GM23338 (cell line): ENCODE measurements around the gene NEB. TPM values are rescaled to one million over a fixed set of nuclear protein-coding genes. Genes with fewer than 3 reads are reported as not detected.

ENCODE experiments used
- ATAC-seq: fragments of 200-7000 bp; cut with Tn5 transposase; 3 replicates; pipeline ENCODE4 v1.9.1; 2020
- DNase-seq: peaks from one replicate; pipeline ENCODE4 v3.0.0-alpha.2; 2015; ENCODE audit warnings: low spot score
- H2AFZ ChIP-seq: fragments of 200-600 bp; sonication (generic); 2 replicates; pipeline ENCODE4 v1.8.0; 2016; ENCODE audit warnings: antibody characterized with exemption, mild to moderate bottlenecking, moderate library complexity
- H3F3A ChIP-seq: fragments of 200-600 bp; sonication (generic); replicated peaks from 2 replicates; pipeline ENCODE4 v1.8.0; 2017; ENCODE audit warnings: antibody characterized with exemption, mixed run types, low read depth
- H3K27ac ChIP-seq: fragments of 200-600 bp; sonication (generic); 2 replicates; pipeline ENCODE4 v1.6.1; 2016; ENCODE audit warnings: low read depth
- H3K27me3 ChIP-seq: fragments of 200-600 bp; sonication (generic); 2 replicates; pipeline ENCODE4 v1.8.0; 2016; ENCODE audit warnings: mild to moderate bottlenecking, mixed run types, moderate library complexity; ENCODE audit not compliant: insufficient read depth
- H3K36me3 ChIP-seq: fragments of 200-600 bp; sonication (generic); 2 replicates; pipeline ENCODE4 v1.8.0; 2016; ENCODE audit warnings: mild to moderate bottlenecking; ENCODE audit not compliant: insufficient read depth
- H3K4me1 ChIP-seq: fragments of 200-600 bp; sonication (generic); 2 replicates; pipeline ENCODE4 v1.8.0; 2016; ENCODE audit warnings: mild to moderate bottlenecking, moderate library complexity; ENCODE audit not compliant: insufficient read depth
- H3K4me2 ChIP-seq: fragments of 200-600 bp; sonication (generic); 2 replicates; pipeline ENCODE4 v1.7.1; 2017; ENCODE audit warnings: mixed run types
- H3K4me3 ChIP-seq: fragments of 200-600 bp; sonication (generic); 2 replicates; pipeline ENCODE4 v1.6.1; 2016; ENCODE audit warnings: mixed run types
- H3K79me2 ChIP-seq: fragments of 200-600 bp; sonication (generic); replicated peaks from 2 replicates; pipeline ENCODE4 v1.8.0; 2017; ENCODE audit warnings: mild to moderate bottlenecking; ENCODE audit not compliant: insufficient read depth
- H3K9me2 ChIP-seq: fragments of 200-600 bp; sonication (generic); 2 replicates; pipeline ENCODE4 v1.8.0; 2017; ENCODE audit not compliant: insufficient read depth
- H4K20me1 ChIP-seq: fragments of 200-600 bp; sonication (generic); replicated peaks from 2 replicates; pipeline ENCODE4 v1.8.0; 2017; ENCODE audit warnings: mild to moderate bottlenecking; ENCODE audit not compliant: insufficient read depth
- H3K27ac Mint-ChIP-seq: 2 replicates; pipeline ENCODE4 v1.8.0; 2020; ENCODE audit warnings: inconsistent platforms, mild to moderate bottlenecking, moderate library complexity, mixed read lengths
- H3K27me3 Mint-ChIP-seq: 3 replicates; pipeline ENCODE4 v1.8.0; 2022; ENCODE audit warnings: low read depth, mild to moderate bottlenecking, moderate library complexity, mixed read lengths, inconsistent platforms; ENCODE audit not compliant: insufficient read depth, poor library complexity
- H3K36me3 Mint-ChIP-seq: 3 replicates; pipeline ENCODE4 v1.8.0; 2021; ENCODE audit warnings: low read depth, mild to moderate bottlenecking, inconsistent platforms, moderate library complexity, mixed read lengths
- H3K4me1 Mint-ChIP-seq: 3 replicates; pipeline ENCODE4 v1.8.0; 2020; ENCODE audit warnings: mild to moderate bottlenecking, inconsistent platforms, mixed read lengths
- H3K4me3 Mint-ChIP-seq: 3 replicates; pipeline ENCODE4 v1.8.0; 2021; ENCODE audit warnings: moderate library complexity, mild to moderate bottlenecking, inconsistent platforms, mixed read lengths
- H3K9me3 Mint-ChIP-seq: 3 replicates; pipeline ENCODE4 v1.8.0; 2020; ENCODE audit warnings: moderate library complexity, mild to moderate bottlenecking, inconsistent platforms, mixed read lengths
- CREB1 ChIP-seq: fragments of 250-450 bp; sonication (Bioruptor Pico); IDR thresholded peaks from 2 replicates; pipeline ENCODE4 v1.5.0; 2020; ENCODE audit warnings: low read depth, mild to moderate bottlenecking, moderate library complexity
- EZH2 ChIP-seq: fragments of 200-600 bp; sonication (generic); IDR thresholded peaks from one replicate; pipeline ENCODE4 v1.8.0; 2017; ENCODE audit warnings: antibody characterized with exemption, mild to moderate bottlenecking, low read depth; ENCODE audit not compliant: unreplicated experiment
- JUNB ChIP-seq: IDR thresholded peaks from one replicate; pipeline ENCODE4 v1.6.1; 2016; ENCODE audit warnings: antibody characterized with exemption; ENCODE audit not compliant: unreplicated experiment
- NANOG ChIP-seq: IDR thresholded peaks from 2 replicates; pipeline ENCODE4 v1.6.1; 2016; ENCODE audit warnings: antibody characterized with exemption, borderline replicate concordance
- POLR2AphosphoS5 ChIP-seq: IDR thresholded peaks from 2 replicates; pipeline ENCODE4 v1.6.1; 2016; ENCODE audit warnings: antibody characterized with exemption, low read depth
- ZNF114 ChIP-seq: fragments of 250-450 bp; sonication (Bioruptor Pico); IDR thresholded peaks from 2 replicates; pipeline ENCODE4 v1.5.0; 2020; ENCODE audit warnings: mild to moderate bottlenecking, moderate library complexity
- ZNF331 ChIP-seq: fragments of 250-450 bp; sonication (Bioruptor Pico); IDR thresholded peaks from 2 replicates; pipeline ENCODE4 v1.5.0; 2020; ENCODE audit warnings: low read depth, mild to moderate bottlenecking, moderate library complexity
- polyA plus RNA-seq: library from polyadenylated mRNA; unstranded; fragments of >200 nt; fragmentation: Nextera tagmentation; extraction: Ambion mirVana; gene quantifications from 2 replicates; pipeline ENCODE4 v1.2.1, GENCODE V29; 2016
- total RNA-seq: library from RNA; depleted of rRNA; stranded (reverse); fragments of >200 nt; shearing (Covaris generic); gene quantifications from 2 replicates; pipeline ENCODE4 v1.2.3, GENCODE V29; 2014
- TF ChIP-seq, protein P1 (sequence below): fragments of 250-450 bp; sonication (Bioruptor Pico); IDR thresholded peaks from 2 replicates; pipeline ENCODE4 v1.5.0; 2020; ENCODE audit warnings: mild to moderate bottlenecking, moderate library complexity
- TF ChIP-seq, protein P2 (sequence below), 2 experiments: fragments of 200-600 bp in 1 of 2; sonication (generic) in 1 of 2; conservative IDR thresholded peaks; 2 replicates each; pipeline versions ENCODE4 v1.5.1 to v1.6.1; 2016 to 2017; ENCODE audit warnings: antibody characterized with exemption in 2 of 2, low read depth in 2 of 2, mild to moderate bottlenecking in 2 of 2, moderate library complexity in 1 of 2

Gene NEB
- total and polyA plus RNA-seq, 2 experiments from 2014 or later: 6.2 to 13.7 TPM

DNA sequence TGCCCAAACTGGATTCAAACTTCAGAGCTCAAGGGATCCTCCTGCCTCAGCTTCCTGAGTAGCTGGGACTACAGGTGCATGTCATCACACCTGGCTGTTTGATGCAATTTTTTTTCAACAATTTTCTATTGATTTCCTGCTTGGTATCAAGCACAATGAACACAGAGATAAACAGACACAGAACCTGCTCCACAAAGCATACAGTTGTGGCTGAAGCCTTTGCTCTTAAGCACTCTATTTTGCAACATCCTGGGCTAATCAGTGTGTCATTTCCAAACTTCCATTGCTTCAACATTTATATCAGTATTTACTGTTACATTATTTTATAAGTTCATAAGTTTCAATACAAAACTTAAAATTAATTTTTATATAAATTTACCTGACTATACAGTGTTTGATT, 79.4 kb downstream of the NEB start (continued):
- TF ChIP-seq, protein P1, sequence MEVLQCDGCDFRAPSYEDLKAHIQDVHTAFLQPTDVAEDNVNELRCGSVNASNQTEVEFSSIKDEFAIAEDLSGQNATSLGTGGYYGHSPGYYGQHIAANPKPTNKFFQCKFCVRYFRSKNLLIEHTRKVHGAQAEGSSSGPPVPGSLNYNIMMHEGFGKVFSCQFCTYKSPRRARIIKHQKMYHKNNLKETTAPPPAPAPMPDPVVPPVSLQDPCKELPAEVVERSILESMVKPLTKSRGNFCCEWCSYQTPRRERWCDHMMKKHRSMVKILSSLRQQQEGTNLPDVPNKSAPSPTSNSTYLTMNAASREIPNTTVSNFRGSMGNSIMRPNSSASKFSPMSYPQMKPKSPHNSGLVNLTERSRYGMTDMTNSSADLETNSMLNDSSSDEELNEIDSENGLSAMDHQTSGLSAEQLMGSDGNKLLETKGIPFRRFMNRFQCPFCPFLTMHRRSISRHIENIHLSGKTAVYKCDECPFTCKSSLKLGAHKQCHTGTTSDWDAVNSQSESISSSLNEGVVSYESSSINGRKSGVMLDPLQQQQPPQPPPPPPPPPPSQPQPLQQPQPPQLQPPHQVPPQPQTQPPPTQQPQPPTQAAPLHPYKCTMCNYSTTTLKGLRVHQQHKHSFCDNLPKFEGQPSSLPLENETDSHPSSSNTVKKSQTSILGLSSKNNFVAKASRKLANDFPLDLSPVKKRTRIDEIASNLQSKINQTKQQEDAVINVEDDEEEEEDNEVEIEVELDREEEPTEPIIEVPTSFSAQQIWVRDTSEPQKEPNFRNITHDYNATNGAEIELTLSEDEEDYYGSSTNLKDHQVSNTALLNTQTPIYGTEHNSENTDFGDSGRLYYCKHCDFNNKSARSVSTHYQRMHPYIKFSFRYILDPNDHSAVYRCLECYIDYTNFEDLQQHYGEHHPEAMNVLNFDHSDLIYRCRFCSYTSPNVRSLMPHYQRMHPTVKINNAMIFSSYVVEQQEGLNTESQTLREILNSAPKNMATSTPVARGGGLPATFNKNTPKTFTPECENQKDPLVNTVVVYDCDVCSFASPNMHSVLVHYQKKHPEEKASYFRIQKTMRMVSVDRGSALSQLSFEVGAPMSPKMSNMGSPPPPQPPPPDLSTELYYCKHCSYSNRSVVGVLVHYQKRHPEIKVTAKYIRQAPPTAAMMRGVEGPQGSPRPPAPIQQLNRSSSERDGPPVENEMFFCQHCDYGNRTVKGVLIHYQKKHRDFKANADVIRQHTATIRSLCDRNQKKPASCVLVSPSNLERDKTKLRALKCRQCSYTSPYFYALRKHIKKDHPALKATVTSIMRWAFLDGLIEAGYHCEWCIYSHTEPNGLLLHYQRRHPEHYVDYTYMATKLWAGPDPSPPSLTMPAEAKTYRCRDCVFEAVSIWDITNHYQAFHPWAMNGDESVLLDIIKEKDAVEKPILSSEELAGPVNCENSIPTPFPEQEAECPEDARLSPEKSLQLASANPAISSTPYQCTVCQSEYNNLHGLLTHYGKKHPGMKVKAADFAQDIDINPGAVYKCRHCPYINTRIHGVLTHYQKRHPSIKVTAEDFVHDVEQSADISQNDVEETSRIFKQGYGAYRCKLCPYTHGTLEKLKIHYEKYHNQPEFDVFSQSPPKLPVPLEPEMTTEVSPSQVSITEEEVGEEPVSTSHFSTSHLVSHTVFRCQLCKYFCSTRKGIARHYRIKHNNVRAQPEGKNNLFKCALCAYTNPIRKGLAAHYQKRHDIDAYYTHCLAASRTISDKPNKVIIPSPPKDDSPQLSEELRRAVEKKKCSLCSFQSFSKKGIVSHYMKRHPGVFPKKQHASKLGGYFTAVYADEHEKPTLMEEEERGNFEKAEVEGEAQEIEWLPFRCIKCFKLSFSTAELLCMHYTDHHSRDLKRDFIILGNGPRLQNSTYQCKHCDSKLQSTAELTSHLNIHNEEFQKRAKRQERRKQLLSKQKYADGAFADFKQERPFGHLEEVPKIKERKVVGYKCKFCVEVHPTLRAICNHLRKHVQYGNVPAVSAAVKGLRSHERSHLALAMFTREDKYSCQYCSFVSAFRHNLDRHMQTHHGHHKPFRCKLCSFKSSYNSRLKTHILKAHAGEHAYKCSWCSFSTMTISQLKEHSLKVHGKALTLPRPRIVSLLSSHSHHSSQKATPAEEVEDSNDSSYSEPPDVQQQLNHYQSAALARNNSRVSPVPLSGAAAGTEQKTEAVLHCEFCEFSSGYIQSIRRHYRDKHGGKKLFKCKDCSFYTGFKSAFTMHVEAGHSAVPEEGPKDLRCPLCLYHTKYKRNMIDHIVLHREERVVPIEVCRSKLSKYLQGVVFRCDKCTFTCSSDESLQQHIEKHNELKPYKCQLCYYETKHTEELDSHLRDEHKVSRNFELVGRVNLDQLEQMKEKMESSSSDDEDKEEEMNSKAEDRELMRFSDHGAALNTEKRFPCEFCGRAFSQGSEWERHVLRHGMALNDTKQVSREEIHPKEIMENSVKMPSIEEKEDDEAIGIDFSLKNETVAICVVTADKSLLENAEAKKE (CRISPR knock-in tag): no peak
- no peak for TF ChIP-seq CREB1

DNA sequence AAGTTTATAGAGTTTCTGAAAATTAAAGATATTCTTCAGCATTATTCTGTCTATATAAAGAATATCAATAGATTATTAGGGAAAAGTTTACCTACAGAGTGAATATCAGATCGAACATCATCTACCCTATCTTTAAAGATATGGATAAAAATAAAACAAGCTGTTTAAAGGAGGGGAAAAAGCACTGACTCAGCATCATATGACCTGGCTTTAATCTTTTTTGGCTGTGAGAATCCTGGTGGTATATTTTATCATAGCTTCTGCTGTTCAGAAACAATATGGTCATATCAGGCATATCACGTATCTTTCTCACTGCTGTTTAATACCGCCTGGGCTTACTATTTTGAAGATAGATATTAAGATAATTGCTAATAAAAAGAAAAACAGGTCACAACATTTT, 80.2 kb downstream of the NEB start:
- no peak overlapping the region for H3K27ac Mint-ChIP-seq
- no peaks in the 10 kb centered on the region for H3K9me2 ChIP-seq
- no peaks in the 10 kb centered on the region for H3K27me3 Mint-ChIP-seq
- no peak overlapping the region for H3K4me3 ChIP-seq
- H2AFZ ChIP-seq: no peak overlapping the region
- no peak overlapping the region for H3K4me3 Mint-ChIP-seq
- H3K4me2 ChIP-seq: no peak overlapping the region
- no peaks in the 10 kb centered on the region for H3K27me3 ChIP-seq
- no peaks in the 10 kb centered on the region for H3K36me3 ChIP-seq
- no peak overlapping the region for H3K27ac ChIP-seq
- no peaks in the 10 kb centered on the region for H3F3A ChIP-seq
- H3K9me3 Mint-ChIP-seq: no peaks in the 10 kb centered on the region
- ATAC-seq (no peak), DNase-seq (no peak)
- H3K36me3 Mint-ChIP-seq: no peaks in the 10 kb centered on the region; the same call in 2 of the 3 replicates
- H3K79me2 ChIP-seq: no peaks in the 10 kb centered on the region
- H3K4me1 ChIP-seq: no peaks in the 10 kb centered on the region
- H3K4me1 Mint-ChIP-seq: peaks cover 3% of the 10 kb centered on the region; the same call in 1 of the 3 replicates
- H4K20me1 ChIP-seq: no peaks in the 10 kb centered on the region
- no peak for TF ChIP-seq ZNF331 (CRISPR knock-in tag)
- TF ChIP-seq, protein P2, sequence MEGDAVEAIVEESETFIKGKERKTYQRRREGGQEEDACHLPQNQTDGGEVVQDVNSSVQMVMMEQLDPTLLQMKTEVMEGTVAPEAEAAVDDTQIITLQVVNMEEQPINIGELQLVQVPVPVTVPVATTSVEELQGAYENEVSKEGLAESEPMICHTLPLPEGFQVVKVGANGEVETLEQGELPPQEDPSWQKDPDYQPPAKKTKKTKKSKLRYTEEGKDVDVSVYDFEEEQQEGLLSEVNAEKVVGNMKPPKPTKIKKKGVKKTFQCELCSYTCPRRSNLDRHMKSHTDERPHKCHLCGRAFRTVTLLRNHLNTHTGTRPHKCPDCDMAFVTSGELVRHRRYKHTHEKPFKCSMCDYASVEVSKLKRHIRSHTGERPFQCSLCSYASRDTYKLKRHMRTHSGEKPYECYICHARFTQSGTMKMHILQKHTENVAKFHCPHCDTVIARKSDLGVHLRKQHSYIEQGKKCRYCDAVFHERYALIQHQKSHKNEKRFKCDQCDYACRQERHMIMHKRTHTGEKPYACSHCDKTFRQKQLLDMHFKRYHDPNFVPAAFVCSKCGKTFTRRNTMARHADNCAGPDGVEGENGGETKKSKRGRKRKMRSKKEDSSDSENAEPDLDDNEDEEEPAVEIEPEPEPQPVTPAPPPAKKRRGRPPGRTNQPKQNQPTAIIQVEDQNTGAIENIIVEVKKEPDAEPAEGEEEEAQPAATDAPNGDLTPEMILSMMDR (conservative IDR thresholded peaks at IDR 0.05; ENCODE audit: low read depth in 2 of 2): no peak
- TF ChIP-seq, protein P1 (CRISPR knock-in tag): no peak
- no peak for TF ChIP-seq CREB1
- TF ChIP-seq JUNB: no peak
- TF ChIP-seq NANOG: no peak
- TF ChIP-seq POLR2AphosphoS5: no peak
- no peak for TF ChIP-seq ZNF114 (CRISPR knock-in tag)
- TF ChIP-seq EZH2: no peak
